K562 (cell line): Measurements from ENCODE around the gene NKAIN4. TPM values are rescaled to one million over a fixed set of nuclear protein-coding genes. Genes with fewer than 3 reads are reported as not detected.
A peak's percentile ranks its signal among the peaks of the same experiment; 100 is the strongest.

ENCODE experiments used
- ATAC-seq: fragments of 200-7000 bp; cut with Tn5 transposase; 3 replicates; pipeline ENCODE4 v1.9.1; 2020; ENCODE audit warnings: moderate library complexity
- BruUV-seq: library from RNA; stranded (reverse); fragments of 400-500 nt; replicated peaks from 2 replicates; lab custom pipeline; 2021; lab: Mats Ljungman, UMichigan
- CTCF ChIA-PET: fragments of 300-600 bp; formaldehyde crosslinking; extraction: SDS; loops from one replicate; lab custom pipeline; 2021; ENCODE audit warnings: low intra/inter-chr PET ratio; lab: Yijun Ruan, JAX
- POLR2A ChIA-PET: fragments of 300-600, 350-650 bp; sonication (Branson Sonifier 250); formaldehyde crosslinking; extraction: SDS; loops from one replicate; lab custom pipeline; 2021; ENCODE audit warnings: antibody characterized with exemption, inconsistent platforms; lab: Yijun Ruan, JAX
- DNase-seq, 4 experiments: peaks; one replicate each; pipeline versions ENCODE4 v3.0.0 to v3.0.0-alpha.2; 2011 to 2018; ENCODE audit warnings: low spot score in 3 of 4, mixed read lengths in 3 of 4; ENCODE audit errors: extremely low read depth in 1 of 4
- FAIRE-seq: peaks from 2 replicates; lab custom pipeline; 2011; peaks lifted over from hg19 to GRCh38; lab: Jason Lieb, UNC
- H2AFZ ChIP-seq: 2 replicates; pipeline ENCODE4 v1.6.0; 2011; ENCODE audit warnings: low read depth, low read length, control low read depth, inconsistent platforms
- H3K27ac ChIP-seq: fragments of 200-600 bp; 3 replicates; pipeline ENCODE4 v1.8.0; 2011; ENCODE audit warnings: low read depth, mild to moderate bottlenecking, control low read depth, inconsistent platforms, low read length, moderate library complexity, mixed read lengths; ENCODE audit errors: extremely low read depth
- H3K27me3 ChIP-seq, 2 experiments: fragments of 300-600 bp in 1 of 2; 2 replicates in 1 of 2; 3 replicates in 1 of 2; pipeline versions ENCODE4 v1.6.0 to v1.8.0; 2011; ENCODE audit warnings: inconsistent platforms in 2 of 2, low read length in 2 of 2, mild to moderate bottlenecking in 1 of 2, mixed read lengths in 1 of 2, moderate library complexity in 1 of 2; ENCODE audit not compliant: control insufficient read depth in 2 of 2, insufficient read depth in 2 of 2
- H3K36me3 ChIP-seq: fragments of 300-600 bp; 3 replicates; pipeline ENCODE4 v1.8.0; 2011; ENCODE audit warnings: mild to moderate bottlenecking, low read length, inconsistent platforms; ENCODE audit not compliant: control insufficient read depth, insufficient read depth
- H3K4me1 ChIP-seq, 2 experiments: fragments of 200-600 bp in 1 of 2; replicated peaks in 1 of 2; 2 replicates in 1 of 2; 3 replicates in 1 of 2; pipeline versions ENCODE4 v1.5.1 to v1.8.0; 2011; ENCODE audit warnings: inconsistent platforms in 2 of 2, low read length in 2 of 2, mild to moderate bottlenecking in 1 of 2, mixed read lengths in 1 of 2, moderate library complexity in 1 of 2; ENCODE audit not compliant: control insufficient read depth in 2 of 2, insufficient read depth in 2 of 2
- H3K4me2 ChIP-seq: 2 replicates; pipeline ENCODE4 v1.6.1; 2011; ENCODE audit warnings: low read length, control low read depth, inconsistent platforms, mixed read lengths; ENCODE audit not compliant: insufficient read depth
- H3K4me3 ChIP-seq: fragments of 200-600 bp; sonication (generic), shearing (Covaris generic); 2 replicates; pipeline ENCODE4 v1.5.1; 2016; ENCODE audit warnings: control low read depth, inconsistent platforms
- H3K79me2 ChIP-seq: fragments of 200-600 bp; 3 replicates; pipeline ENCODE4 v1.8.0; 2011; ENCODE audit warnings: low read length, inconsistent platforms; ENCODE audit not compliant: control insufficient read depth, insufficient read depth
- H3K9ac ChIP-seq, 2 experiments: 2 replicates each; pipeline versions ENCODE4 v1.6.0 to v1.6.1; 2011; ENCODE audit warnings: low read depth in 2 of 2, low read length in 2 of 2, control low read depth in 1 of 2, inconsistent platforms in 1 of 2, mild to moderate bottlenecking in 1 of 2, mixed read lengths in 1 of 2; ENCODE audit not compliant: insufficient read depth in 1 of 2
- H3K9me1 ChIP-seq: one replicate; pipeline ENCODE4 v1.6.0; 2011; ENCODE audit warnings: inconsistent platforms, mild to moderate bottlenecking, low read length, moderate library complexity; ENCODE audit not compliant: control insufficient read depth, insufficient read depth
- H3K9me3 ChIP-seq: replicated peaks from 2 replicates; pipeline ENCODE4 v1.5.1; 2011; ENCODE audit warnings: low read depth, low read length, inconsistent platforms; ENCODE audit not compliant: control insufficient read depth, insufficient read depth
- H4K20me1 ChIP-seq: replicated peaks from 2 replicates; pipeline ENCODE4 v1.6.1; 2011; ENCODE audit warnings: low read length, inconsistent platforms, mixed read lengths; ENCODE audit not compliant: control insufficient read depth, insufficient read depth
- ATF2 ChIP-seq: sonication (generic); formaldehyde crosslinking; IDR thresholded peaks from 2 replicates; pipeline ENCODE4 v1.8.1; 2022; ENCODE audit warnings: missing genetic modification reagents
- CHD4 ChIP-seq: fragments of 200-600 bp; sonication (generic); IDR thresholded peaks from 3 replicates; pipeline ENCODE4 v1.6.1; 2012; ENCODE audit warnings: low read depth, mild to moderate bottlenecking, mixed read lengths, low read length, inconsistent platforms; ENCODE audit not compliant: insufficient read depth, insufficient replicate concordance, poor library complexity, severe bottlenecking
- DACH1 ChIP-seq: fragments of 450-650 bp; IDR thresholded peaks from 2 replicates; pipeline ENCODE4 v1.6.1; 2018; ENCODE audit not compliant: partially characterized antibody
- E2F5 ChIP-seq: sonication (generic); formaldehyde crosslinking; IDR thresholded peaks from 2 replicates; pipeline ENCODE4 v1.8.0; 2022; ENCODE audit warnings: mild to moderate bottlenecking, missing genetic modification reagents
- FOXJ3 ChIP-seq: sonication (generic); formaldehyde crosslinking; IDR thresholded peaks from 2 replicates; pipeline ENCODE4 v1.4.0; 2020; ENCODE audit warnings: mild to moderate bottlenecking, missing genetic modification reagents
- NCOR1 ChIP-seq: fragments of 450-650 bp; IDR thresholded peaks from 2 replicates; pipeline ENCODE4 v1.6.1; 2016; ENCODE audit warnings: mild to moderate bottlenecking, moderate library complexity
- SIN3B ChIP-seq: fragments of 450-650 bp; IDR thresholded peaks from 2 replicates; pipeline ENCODE4 v1.6.1; 2017; ENCODE audit warnings: low read depth, mild to moderate bottlenecking, moderate library complexity
- SUPT5H ChIP-seq: fragments of 450-650 bp; IDR thresholded peaks from 2 replicates; pipeline ENCODE4 v1.6.1; 2016
- ZNF174 ChIP-seq: fragments of 250-450 bp; sonication (Bioruptor Pico); IDR thresholded peaks from 2 replicates; pipeline ENCODE4 v1.4.0; 2020; ENCODE audit warnings: mild to moderate bottlenecking
- ZNF77 ChIP-seq: fragments of 250-450 bp; sonication (Bioruptor Pico); IDR thresholded peaks from 2 replicates; pipeline ENCODE4 v1.5.0; 2020
- ZZZ3 ChIP-seq: fragments of 450-650 bp; IDR thresholded peaks from 2 replicates; pipeline ENCODE4 v1.6.1; 2016; ENCODE audit warnings: antibody characterized with exemption, mild to moderate bottlenecking, moderate library complexity
- WGBS: fragments of 100-300 bp; shearing (Covaris generic); methylation state at CpG from one replicate; pipeline ENCODE4 v1.1.6; 2016; ENCODE audit warnings: low coverage, mixed read lengths; ENCODE audit not compliant: insufficient coverage; ENCODE audit errors: missing lambda C conversion rate; 5-methylcytosine and 5-hydroxymethylcytosine counted together
- in situ Hi-C: fragments of 300-500 bp; cut with MboI; formaldehyde crosslinking; loops from 4 replicates; pipeline ENCODE4 v1.15.0; 2018; ENCODE audit warnings: inconsistent platforms, mixed read lengths
- intact Hi-C: fragments of 100-400 bp; cut with micrococcal nuclease; formaldehyde crosslinking; loops from 2 replicates; pipeline ENCODE4 v1.14.2; 2022
- polyA plus RNA-seq, 8 experiments: library from polyadenylated mRNA; depleted of rRNA in 4 of 8; stranded (reverse) in 5 of 8; unstranded in 3 of 8; fragments of >200 nt; fragmentation: Nextera tagmentation in 2 of 8; fragmentation: Illumina TruSeq in 1 of 8; extraction: Ambion mirVana in 2 of 8; extraction: Trizol in 1 of 8; gene quantifications; 2 replicates each; pipeline versions ENCODE4 v1.2.1 to v1.2.3, GENCODE V29; 2011 to 2014; ENCODE audit warnings: inconsistent platforms in 1 of 8, missing spikeins in 1 of 8
- total RNA-seq, 7 experiments: library from RNA; depleted of rRNA in 6 of 7; stranded (reverse); fragments of >200 nt in 6 of 7; fragmentation: Illumina TruSeq in 2 of 7; extraction: Trizol in 2 of 7; gene quantifications; 2 replicates each; pipeline versions ENCODE4 v1.2.1 to v1.2.3, GENCODE V29; 2011 to 2021; ENCODE audit warnings: low replicate concordance in 1 of 7
- TF ChIP-seq, protein P1 (sequence below): IDR thresholded peaks from 2 replicates; pipeline ENCODE4 v1.6.1; 2011; ENCODE audit not compliant: insufficient read length; ENCODE audit errors: extremely low read depth
- TF ChIP-seq, protein P2 (sequence below), 2 experiments: IDR thresholded peaks; 2 replicates each; pipeline ENCODE4 v1.6.1; 2011; ENCODE audit warnings: borderline replicate concordance in 1 of 2, control low read depth in 1 of 2, low read depth in 1 of 2, low read length in 1 of 2, mild to moderate bottlenecking in 1 of 2, mixed read lengths in 1 of 2, moderate library complexity in 1 of 2; ENCODE audit not compliant: insufficient read depth in 1 of 2, insufficient read length in 1 of 2, poor library complexity in 1 of 2, severe bottlenecking in 1 of 2; ENCODE audit errors: extremely low read depth in 1 of 2
- TF ChIP-seq, protein P3 (sequence below): fragments of 250-450 bp; sonication (Bioruptor Pico); IDR thresholded peaks from 2 replicates; pipeline ENCODE4 v1.8.0; 2021; ENCODE audit warnings: mild to moderate bottlenecking, moderate library complexity

The NKAIN4 gene
- total and polyA plus RNA-seq, 9 of the 15 experiments (the other 6 are each of a cell fraction or from before 2014, with no cell fraction given) = not detected

- no peaks in the 10 kb centered on the region for H3K9me3 ChIP-seq
- peaks cover 27% of the 10 kb centered on the region; the same call in 2 of the 3 replicates for H3K36me3 ChIP-seq
- POLR2A ChIA-PET = interaction anchor here (0.6 to 2.3 kb wide), 5 partner anchors 9 to 273 kb away, joined by 3 to 24 read pairs (median 4); no protein-coding TSS in a partner anchor
- peak within 1 kb of the TSS; percentile 76 for H2AFZ ChIP-seq
- H3K27ac ChIP-seq = peak within 1 kb of the TSS; percentile 80
- H3K27me3 ChIP-seq = peaks cover 0 to 10% of the 10 kb centered on the region in 2 experiments; a peak in 2 of 5 replicates
- intact Hi-C loops = no loop called here
- peaks cover 35% of the 10 kb centered on the region for H4K20me1 ChIP-seq
- H3K9me1 ChIP-seq = peaks cover 3% of the 10 kb centered on the region
- CTCF ChIA-PET = no interaction called here
- peaks cover 11 to 30% of the 10 kb centered on the region in 2 experiments; a peak in 4 of 5 replicates for H3K4me1 ChIP-seq
- 1% methylated on average over 64 of the region's 97 CpGs for WGBS
- BruUV-seq = no TSS peak
- in situ Hi-C loops = no loop called here
- ATAC-seq (peak; percentile 95), DNase-seq (peak; percentile 94 to 95 (median 94)), FAIRE-seq (peak; percentile 81)
- H3K4me2 ChIP-seq = peak within 1 kb of the TSS; percentile 92
- peak within 1 kb of the TSS; percentile 88 for H3K4me3 ChIP-seq
- H3K79me2 ChIP-seq = peaks cover 44% of the 10 kb centered on the region
- peak within 1 kb of the TSS; percentile 88 to 97 for H3K9ac ChIP-seq
- TF ChIP-seq E2F5 (no peak), FOXJ3 (CRISPR knock-in tag) (no peak), SUPT5H (peak; percentile 56), SIN3B (peak; percentile 87), CHD4 (no peak), ATF2 (no peak), ZZZ3 (no peak), NCOR1 (no peak), ZNF174 (CRISPR knock-in tag) (no peak), ZNF77 (CRISPR knock-in tag) (no peak), DACH1 (no peak)
- TF ChIP-seq, protein P1, sequence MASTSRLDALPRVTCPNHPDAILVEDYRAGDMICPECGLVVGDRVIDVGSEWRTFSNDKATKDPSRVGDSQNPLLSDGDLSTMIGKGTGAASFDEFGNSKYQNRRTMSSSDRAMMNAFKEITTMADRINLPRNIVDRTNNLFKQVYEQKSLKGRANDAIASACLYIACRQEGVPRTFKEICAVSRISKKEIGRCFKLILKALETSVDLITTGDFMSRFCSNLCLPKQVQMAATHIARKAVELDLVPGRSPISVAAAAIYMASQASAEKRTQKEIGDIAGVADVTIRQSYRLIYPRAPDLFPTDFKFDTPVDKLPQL = no peak
- TF ChIP-seq, protein P2, sequence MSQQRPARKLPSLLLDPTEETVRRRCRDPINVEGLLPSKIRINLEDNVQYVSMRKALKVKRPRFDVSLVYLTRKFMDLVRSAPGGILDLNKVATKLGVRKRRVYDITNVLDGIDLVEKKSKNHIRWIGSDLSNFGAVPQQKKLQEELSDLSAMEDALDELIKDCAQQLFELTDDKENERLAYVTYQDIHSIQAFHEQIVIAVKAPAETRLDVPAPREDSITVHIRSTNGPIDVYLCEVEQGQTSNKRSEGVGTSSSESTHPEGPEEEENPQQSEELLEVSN (IDR thresholded peaks at IDR 0.05; ENCODE audit: borderline replicate concordance in 1 of 2, extremely low read depth in 1 of 2, insufficient read depth in 1 of 2, insufficient read length in 1 of 2, low read depth in 1 of 2, low read length in 1 of 2, poor library complexity in 1 of 2, severe bottlenecking in 1 of 2) = peak; percentile 24 to 32
- TF ChIP-seq, protein P3, sequence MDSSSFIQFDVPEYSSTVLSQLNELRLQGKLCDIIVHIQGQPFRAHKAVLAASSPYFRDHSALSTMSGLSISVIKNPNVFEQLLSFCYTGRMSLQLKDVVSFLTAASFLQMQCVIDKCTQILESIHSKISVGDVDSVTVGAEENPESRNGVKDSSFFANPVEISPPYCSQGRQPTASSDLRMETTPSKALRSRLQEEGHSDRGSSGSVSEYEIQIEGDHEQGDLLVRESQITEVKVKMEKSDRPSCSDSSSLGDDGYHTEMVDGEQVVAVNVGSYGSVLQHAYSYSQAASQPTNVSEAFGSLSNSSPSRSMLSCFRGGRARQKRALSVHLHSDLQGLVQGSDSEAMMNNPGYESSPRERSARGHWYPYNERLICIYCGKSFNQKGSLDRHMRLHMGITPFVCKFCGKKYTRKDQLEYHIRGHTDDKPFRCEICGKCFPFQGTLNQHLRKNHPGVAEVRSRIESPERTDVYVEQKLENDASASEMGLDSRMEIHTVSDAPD = no peak
Observed at GRCh38 chr20:63272105-63273058, 18.1 kb upstream of the NKAIN4 start, which contains the start of gene ARFGAP1. Gene ARFGAP1, plus strand, starts transcription at chr20:63272813. Its CDS starts 2,768 bp downstream, at chr20:63275581.
